SU-DHL-6 (cell line): ENCODE results near the gene APOL6.

ENCODE experiments used
- H2AFZ ChIP-seq: fragments of 200-600 bp; sonication (generic); 2 replicates; pipeline ENCODE4 v1.6.1; 2014; ENCODE audit warnings: low read depth, mild to moderate bottlenecking, moderate library complexity, mixed read lengths, antibody characterized with exemption, low read length; ENCODE audit not compliant: severe bottlenecking
- H3F3A ChIP-seq: fragments of 200-600 bp; shearing (Covaris generic); 2 replicates; pipeline ENCODE4 v1.6.0; 2016; ENCODE audit warnings: antibody characterized with exemption, mild to moderate bottlenecking; ENCODE audit not compliant: insufficient read depth
- H3K27ac ChIP-seq: fragments of 200-600 bp; sonication (generic); 2 replicates; pipeline ENCODE4 v1.5.1; 2016; ENCODE audit warnings: low read depth, mild to moderate bottlenecking, low read length, moderate library complexity, mixed read lengths
- H3K27me3 ChIP-seq: fragments of 200-600 bp; sonication (generic), shearing (Covaris generic); 2 replicates; pipeline ENCODE4 v1.6.0; 2014; ENCODE audit warnings: mild to moderate bottlenecking, low read length
- H3K36me3 ChIP-seq: fragments of 200-600 bp; sonication (generic); 2 replicates; pipeline ENCODE4 v1.6.1; 2014; ENCODE audit warnings: mild to moderate bottlenecking, low read length, mixed read lengths
- H3K4me2 ChIP-seq: fragments of 300-600, 200-600 bp; shearing (Covaris generic), sonication (generic); 2 replicates; pipeline ENCODE4 v1.6.0; 2014; ENCODE audit warnings: low read length, low read depth, mild to moderate bottlenecking; ENCODE audit not compliant: poor library complexity, severe bottlenecking
- H3K4me3 ChIP-seq: fragments of 200-600 bp; sonication (generic); 2 replicates; pipeline ENCODE4 v1.5.1; 2014; ENCODE audit warnings: antibody characterized with exemption, low read length, mild to moderate bottlenecking, mixed read lengths; ENCODE audit not compliant: insufficient read depth, poor library complexity, severe bottlenecking
- H3K79me2 ChIP-seq: fragments of 200-600 bp; sonication (generic); 2 replicates; pipeline ENCODE4 v1.6.1; 2014; ENCODE audit warnings: mild to moderate bottlenecking, low read length, moderate library complexity; ENCODE audit not compliant: insufficient read depth
- H3K9ac ChIP-seq: fragments of 200-600 bp; sonication (generic); 2 replicates; pipeline ENCODE4 v1.7.0; 2014; ENCODE audit warnings: mild to moderate bottlenecking, low read length
- H3K9me2 ChIP-seq: fragments of 200-600 bp; sonication (generic); replicated peaks from 2 replicates; pipeline ENCODE4 v1.6.1; 2014; ENCODE audit warnings: low read length; ENCODE audit not compliant: insufficient read depth
- H3K9me3 ChIP-seq: fragments of 200-600 bp; sonication (generic); 2 replicates; pipeline ENCODE4 v1.6.1; 2014; ENCODE audit warnings: low read length, mixed read lengths; ENCODE audit not compliant: insufficient read depth
- H4K20me1 ChIP-seq: fragments of 200-600 bp; sonication (generic); 2 replicates; pipeline ENCODE4 v1.6.1; 2014; ENCODE audit warnings: low read depth, mild to moderate bottlenecking, antibody characterized with exemption, low read length, moderate library complexity, mixed read lengths
- CTCF ChIP-seq: fragments of 200-600 bp; sonication (generic); IDR thresholded peaks from one replicate; pipeline ENCODE4 v1.5.1; 2017; ENCODE audit warnings: antibody characterized with exemption, mild to moderate bottlenecking, low read length, moderate library complexity; ENCODE audit not compliant: insufficient read depth, poor library complexity, severe bottlenecking
- EZH2phosphoT487 ChIP-seq: fragments of 200-600 bp; sonication (generic), shearing (Covaris generic); conservative IDR thresholded peaks from 2 replicates; pipeline ENCODE4 v1.6.1; 2018; ENCODE audit warnings: mild to moderate bottlenecking, antibody characterized with exemption, low read length, moderate library complexity, mixed read lengths

APOL6 gene

GRCh38 chr22:35625763-35626432, 22.3 kb upstream of the APOL6 start:
- TF ChIP-seq EZH2phosphoT487: no peak
- TF ChIP-seq CTCF: no peak
- Histone ChIP-seq H3K9ac (no peak overlapping the region), H2AFZ (no peak overlapping the region), H3K4me3 (no peak overlapping the region), H3K9me3 (no peaks in the 10 kb centered on the region), H3K79me2 (no peaks in the 10 kb centered on the region), H3K27ac (no peak overlapping the region), H3K4me2 (no peak overlapping the region), H3K9me2 (no peaks in the 10 kb centered on the region), H4K20me1 (no peaks in the 10 kb centered on the region), H3K27me3 (no peaks in the 10 kb centered on the region), H3F3A (no peaks in the 10 kb centered on the region; the same call in 1 of the 2 replicates), H3K36me3 (no peaks in the 10 kb centered on the region)

- Histone ChIP-seq H3K9ac (peak overlapping the region; percentile 38; the same call in 1 of the 2 replicates), H3K4me2 (peak overlapping the region; percentile 47), H3K9me3 (no peaks in the 10 kb centered on the region), H2AFZ (peak overlapping the region; percentile 82), H3K9me2 (no peaks in the 10 kb centered on the region), H3K4me3 (peak overlapping the region; percentile 8), H4K20me1 (no peaks in the 10 kb centered on the region), H3K27me3 (no peaks in the 10 kb centered on the region), H3K79me2 (no peaks in the 10 kb centered on the region), H3F3A (no peaks in the 10 kb centered on the region; the same call in 1 of the 2 replicates), H3K27ac (no peak overlapping the region), H3K36me3 (no peaks in the 10 kb centered on the region)
- TF ChIP-seq EZH2phosphoT487 (no peak), CTCF (peak; percentile 46)
These were observed 20.8 kb upstream of the APOL6 start for GRCh38 chr22:35627267-35628041.

GRCh38 chr22:35628732-35629131, 19.5 kb upstream of the APOL6 start:
- no peak overlapping the region for H3K27ac ChIP-seq
- no peak overlapping the region for H3K4me3 ChIP-seq
- H3K4me2 ChIP-seq: no peak overlapping the region
- H3K9me2 ChIP-seq: no peaks in the 10 kb centered on the region
- no peaks in the 10 kb centered on the region; the same call in 1 of the 2 replicates for H3F3A ChIP-seq
- H3K27me3 ChIP-seq: no peaks in the 10 kb centered on the region
- H3K9ac ChIP-seq: no peak overlapping the region
- no peaks in the 10 kb centered on the region for H3K36me3 ChIP-seq
- H2AFZ ChIP-seq: no peak overlapping the region
- no peaks in the 10 kb centered on the region for H3K9me3 ChIP-seq
- no peaks in the 10 kb centered on the region for H4K20me1 ChIP-seq
- H3K79me2 ChIP-seq: no peaks in the 10 kb centered on the region
- TF ChIP-seq EZH2phosphoT487: no peak
- no peak for TF ChIP-seq CTCF
